Measurements from ENCODE around the gene WDR37.

GRCh38 chr10:1033601-1034000, 22.6 kb upstream of the WDR37 start:
- no peak for TF ChIP-seq POLR2A (IDR thresholded peaks at IDR 0.05; ENCODE audit: low read length)
- no peak for TF ChIP-seq GATA1 (IDR thresholded peaks at IDR 0.05; ENCODE audit: low read depth, low read length)

All from erythroblast (primary cell).